SKM-1 (cell line): Measurements from ENCODE around the gene SRRM2.

Source experiments
- DNase-seq: peaks from one replicate; lab custom pipeline; 2025; ENCODE audit not compliant: unreplicated experiment; lab: John Stamatoyannopoulos, UW

The SRRM2 gene

DNA sequence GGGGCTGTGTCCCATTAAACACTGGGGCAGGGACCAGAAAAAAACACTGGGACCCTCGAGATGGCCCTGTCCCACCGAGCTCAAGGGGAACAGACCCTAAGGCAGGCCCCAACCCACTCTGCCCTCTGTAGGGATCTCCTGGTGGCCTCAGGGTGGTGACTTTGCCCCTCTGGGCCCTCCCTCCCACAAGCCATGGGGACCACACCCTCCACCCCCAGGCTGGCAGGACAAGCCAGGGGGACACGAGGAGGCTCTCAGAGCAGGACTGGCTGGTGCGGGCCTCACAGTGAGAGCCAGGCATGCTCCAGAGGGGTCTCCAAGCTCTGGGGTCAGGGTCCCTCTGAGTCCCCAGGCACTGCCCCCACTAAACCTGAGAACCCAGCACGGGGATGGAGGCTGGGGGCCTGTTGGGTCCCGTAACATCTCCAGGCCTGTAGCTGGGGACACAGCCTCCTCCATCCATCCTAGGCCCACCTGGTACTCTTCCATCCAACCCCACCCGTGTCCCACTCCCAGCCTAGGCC, 14.5 kb upstream of the SRRM2 start:
- DNase-seq: no peak

DNA sequence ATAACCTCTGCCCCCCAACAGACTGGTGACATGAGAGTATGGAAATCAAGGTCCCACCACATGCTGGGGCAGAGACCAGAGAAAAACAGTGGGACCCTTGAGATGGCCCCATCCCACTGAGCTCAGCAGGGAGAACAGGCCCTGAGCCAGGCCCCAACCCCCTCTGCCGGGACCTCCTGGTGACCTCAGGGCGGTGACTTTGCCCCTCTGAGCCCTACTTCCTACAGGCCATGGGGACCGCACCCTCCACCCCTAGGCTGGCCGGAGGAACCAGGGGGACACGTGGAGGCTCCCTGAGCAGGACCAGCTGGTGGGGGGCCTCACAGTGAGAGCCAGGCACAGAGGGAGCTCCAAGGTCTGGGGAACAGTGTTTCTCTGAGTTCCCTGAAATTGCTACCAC, 13.8 kb upstream of the SRRM2 start:
- DNase-seq: no peak

DNA sequence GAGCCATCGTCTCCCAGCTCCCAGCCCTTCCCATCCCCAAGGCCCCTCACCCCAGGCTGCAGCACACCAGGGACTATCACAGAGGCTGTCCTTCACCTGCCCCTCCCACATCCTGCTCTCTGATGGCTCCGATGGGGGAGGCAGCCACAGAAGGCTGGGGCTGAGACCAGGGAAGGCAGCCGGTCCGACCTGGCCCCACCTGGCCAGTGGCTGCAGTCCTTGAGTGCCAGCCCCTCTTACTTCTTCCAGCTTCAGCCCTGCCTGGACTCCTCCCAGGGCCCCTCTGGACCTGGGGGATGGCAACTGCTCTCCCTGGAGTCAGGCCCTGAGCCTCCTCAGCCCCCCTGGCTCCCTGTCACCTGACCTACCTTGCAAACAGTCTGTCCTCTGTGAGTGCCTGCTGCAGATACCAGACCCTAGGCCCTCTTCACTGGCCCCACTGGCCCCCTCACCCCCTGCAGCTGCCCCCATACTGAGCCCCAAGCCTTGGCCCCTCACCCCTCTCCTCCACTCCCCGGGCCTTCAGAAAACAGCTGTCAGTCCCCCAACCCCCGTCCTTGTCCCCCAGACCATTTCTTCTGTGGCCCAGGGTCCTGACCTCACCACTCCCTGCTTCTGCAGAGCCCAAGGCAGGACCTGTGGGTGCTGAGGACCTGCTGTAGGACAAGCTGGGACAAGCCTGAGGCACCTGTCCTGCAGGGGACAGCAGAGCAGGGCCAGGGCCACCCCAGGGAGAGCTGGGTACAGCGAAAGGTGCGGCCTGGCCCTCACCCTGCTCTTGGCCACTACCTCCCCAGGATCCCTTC, 12.6 kb upstream of the SRRM2 start:
- DNase-seq: no peak

DNA sequence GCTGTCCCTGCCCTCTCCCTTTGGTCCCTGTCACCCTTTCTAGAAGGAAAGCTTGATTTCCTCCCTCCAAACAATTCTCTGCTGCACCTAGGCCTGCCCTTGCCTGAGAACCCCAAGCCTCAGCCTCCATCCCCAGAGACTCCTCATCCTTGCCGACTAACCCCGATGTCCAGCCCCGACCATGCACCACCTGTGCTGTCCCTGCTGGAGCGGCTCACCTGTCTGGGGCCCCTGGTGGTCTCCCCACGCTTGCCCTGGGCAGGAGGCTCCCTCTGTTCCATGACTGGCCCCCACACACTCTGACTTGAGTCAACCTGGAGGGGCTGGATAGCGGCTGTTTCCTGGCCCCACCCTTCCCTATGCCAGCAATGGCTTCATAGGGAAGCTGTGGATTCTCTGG, 12.0 kb upstream of the SRRM2 start:
- DNase-seq: no peak

DNA sequence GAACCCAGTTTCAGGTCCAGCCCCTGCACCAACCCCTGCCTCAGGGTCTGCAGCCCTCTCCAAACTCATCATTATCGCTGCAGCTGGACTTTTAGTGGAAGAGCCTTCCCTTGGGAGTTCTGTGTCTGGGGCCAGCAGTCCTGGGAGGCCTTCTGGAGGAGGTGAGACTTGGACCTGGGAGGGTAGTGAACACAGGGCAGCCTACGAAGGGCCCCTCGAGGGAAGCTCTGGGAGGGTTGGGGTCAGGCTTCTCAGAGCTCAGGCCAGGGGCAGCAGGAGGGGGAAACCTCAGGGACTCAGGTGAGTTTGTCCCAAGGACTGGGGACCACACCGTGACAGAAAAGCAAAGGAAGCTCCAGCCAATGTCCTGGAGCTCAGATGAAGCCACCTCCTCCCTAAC, 11.3 kb upstream of the SRRM2 start:
- DNase-seq: no peak

DNA sequence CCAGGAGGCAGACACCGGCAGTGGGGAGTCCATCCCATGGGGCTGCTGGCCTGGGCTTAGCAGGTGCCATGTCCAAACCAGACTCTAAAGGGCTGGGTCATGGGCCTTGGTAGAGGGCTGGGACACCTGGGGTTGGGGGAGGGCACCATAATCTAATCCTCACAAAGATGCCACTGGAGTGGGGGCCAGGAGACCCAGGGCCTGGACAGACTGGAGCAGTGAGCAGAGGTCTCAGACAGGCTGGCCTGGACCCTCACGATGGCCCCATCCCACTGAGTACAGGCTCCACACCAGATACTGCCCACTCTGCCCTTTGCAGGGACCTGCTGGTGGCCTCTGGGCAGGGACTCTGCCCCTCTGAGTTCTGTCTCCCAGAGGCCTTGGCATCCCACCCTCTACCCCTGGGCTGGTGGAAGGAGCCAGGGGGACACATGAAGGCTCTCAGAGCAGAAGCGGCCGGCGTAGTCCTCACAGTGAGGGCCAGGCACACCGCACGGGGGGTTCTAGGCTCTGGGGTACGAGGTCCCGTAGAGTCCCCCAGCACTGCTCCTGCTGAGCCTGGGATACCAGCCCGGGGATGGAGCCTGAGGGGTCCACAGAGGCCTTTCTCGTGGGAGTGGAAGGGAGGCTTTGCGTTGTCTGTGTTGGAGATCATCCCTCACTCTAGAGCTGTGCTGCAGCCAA, 10.0 kb upstream of the SRRM2 start:
- no peak for DNase-seq

DNA sequence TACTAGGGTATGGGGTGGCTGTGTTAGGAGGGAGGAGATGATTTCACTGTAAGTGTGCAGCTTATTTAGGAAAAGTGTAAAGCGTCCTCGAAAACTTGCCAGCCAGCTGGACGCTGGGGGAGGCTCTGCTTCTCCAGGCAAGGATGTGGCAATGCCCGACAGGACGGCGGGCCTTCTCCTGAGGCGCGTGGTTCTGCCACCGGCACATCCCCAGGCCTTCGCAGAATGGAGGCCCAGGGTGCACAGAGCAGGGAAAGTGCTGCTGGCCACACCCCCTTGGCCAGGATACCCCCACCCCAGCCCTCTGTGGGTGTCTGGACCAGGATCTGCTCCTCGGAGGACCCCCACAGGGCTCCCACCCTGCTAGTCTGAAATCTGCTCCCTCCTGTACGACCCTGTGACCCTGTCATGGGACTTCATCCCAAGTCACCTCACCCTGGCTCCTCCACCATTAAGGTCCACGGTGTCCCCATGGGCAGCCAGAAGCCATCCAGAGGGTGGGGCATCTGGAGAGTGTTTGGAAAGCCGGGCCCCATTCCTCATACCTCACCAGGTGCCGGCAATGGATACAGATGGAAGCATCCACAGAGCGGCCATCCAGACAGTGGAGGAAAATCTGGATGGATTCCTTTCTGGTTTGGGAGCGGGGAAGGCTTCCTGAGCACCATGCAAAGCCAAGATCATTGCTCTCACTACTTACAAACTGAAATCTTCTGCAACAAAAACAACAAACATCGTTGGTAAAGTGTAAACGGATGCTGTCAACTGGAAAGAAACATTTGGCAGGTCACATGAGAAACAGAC, 9.2 kb upstream of the SRRM2 start:
- DNase-seq: no peak

DNA sequence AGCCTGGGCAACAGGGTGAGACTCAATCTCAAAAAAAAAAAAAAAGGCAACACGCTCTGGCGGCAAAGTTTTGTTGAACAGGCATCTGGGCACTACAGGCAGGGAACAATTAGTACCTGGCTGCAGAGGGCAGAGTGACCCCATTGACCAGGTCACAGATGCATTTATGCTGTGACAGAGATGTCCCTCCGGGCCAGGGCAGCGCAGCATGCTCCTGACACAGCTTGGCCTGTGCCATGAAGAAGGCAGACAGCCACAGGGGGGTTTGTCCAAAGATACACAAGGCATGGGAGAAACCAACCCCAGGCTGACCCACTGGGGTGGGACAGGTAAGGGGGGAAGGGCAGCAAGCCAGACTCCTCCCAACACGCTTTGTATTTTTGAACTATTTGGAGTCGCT, 7.7 kb upstream of the SRRM2 start:
- no peak for DNase-seq

DNA sequence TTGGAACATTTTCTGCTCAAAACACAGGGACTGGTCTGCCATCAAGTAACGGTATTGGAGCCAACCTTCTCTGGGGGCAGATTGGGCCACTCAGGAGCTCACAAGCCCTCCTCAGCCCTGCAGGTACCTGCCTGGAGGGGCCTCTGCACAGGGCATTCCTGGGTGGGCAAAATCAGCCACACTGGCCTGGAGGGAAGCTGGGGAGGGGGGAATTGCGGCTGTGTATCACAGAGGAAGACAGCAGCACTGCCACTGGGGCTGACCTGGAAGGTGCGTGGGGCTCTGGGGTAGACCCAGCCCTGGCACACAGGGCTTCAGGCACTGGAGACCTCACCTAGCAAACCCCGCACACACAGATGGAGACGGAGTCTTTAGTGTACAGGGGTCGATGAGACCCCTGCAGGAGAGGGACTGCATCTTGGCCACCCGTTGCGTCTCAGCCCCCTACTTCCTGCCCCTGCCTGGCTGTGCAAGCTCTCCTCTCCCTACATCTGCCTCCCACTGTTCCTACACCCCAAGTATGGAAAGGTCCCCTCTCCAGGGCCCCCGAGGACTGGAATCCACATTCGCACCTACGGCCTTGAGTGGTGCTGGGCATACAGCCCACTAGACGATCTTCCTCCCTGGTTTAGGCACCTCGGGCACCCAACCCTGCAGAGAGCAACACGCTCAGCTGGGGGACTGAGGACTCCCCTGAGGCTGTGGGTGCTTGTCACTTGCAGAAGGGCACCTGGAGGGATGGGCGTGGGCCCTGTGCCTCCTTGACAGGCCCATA, 7.1 kb upstream of the SRRM2 start:
- no peak for DNase-seq

DNA sequence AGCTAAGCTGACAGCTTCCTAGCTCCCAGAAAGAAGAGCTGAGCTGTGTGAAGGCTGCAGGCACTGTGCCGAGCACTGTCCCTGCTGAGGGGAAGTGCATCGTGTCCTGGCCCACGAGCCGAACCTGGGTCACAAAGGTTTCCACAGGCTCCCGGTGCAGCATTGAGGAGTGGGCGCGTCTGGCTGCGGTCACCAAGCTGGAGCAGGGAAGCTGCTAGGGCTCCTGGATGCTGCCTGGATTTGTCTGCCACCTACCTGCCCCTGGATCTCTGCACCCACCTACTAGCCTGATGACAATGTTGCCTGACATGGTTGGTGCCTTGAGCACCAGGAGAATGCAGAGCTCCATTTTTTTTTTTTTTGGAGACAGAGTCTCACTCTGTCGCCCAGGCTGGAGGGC, 6.5 kb upstream of the SRRM2 start:
- no peak for DNase-seq

DNA sequence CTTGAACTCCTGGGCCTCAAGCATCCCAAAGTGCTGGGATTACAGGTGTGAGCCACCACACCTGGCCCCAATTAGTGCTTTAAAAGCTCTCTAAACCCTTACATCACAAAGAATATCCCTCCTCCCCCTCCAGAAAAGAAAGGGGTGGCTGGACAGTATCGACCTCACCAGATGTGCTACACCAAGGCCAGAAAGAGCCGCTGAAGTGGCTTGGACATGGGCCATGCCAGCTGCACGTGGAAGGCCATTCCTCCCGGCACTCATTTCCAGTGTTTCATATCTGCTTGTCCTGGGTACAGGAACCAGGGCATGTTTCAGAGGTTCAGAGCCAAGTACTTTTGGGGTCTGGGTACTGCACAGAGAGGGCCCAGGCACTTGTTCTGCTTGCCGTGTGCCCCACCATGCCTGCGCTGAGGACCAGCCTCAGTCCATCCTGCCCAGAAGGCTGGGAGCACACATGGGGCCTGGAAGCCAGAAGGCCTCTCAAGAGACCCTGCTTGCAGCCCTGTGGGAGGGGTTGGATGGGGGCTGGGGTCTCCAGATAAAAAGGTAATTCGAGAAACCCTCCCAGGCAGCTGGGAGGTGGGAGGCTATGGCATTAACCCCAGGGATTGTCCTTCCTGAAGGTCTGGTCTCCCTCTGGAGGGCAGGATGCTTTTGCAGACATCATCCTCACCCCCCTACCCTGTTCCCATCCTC, 3.5 kb upstream of the SRRM2 start:
- DNase-seq: no peak

DNA sequence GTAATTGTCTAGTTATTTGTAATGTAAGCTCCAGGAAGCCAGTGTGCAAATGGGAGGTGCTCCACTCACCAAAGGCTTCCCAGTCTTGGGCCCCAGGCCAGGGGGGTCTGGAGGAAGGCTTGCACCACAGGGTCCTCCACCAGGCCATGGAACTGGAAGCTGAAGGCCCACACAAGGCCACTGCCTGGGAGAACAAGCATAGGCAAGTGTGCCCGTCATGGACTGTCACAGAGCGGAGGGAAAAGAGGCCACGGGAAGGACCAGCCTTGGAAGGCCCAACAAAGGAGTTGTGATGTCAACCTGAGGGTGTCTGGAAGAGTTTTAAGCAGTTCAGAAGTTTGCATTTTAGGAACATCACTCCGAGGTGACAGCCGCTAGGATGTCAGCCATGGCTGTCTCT, 3.0 kb upstream of the SRRM2 start:
- DNase-seq: no peak

DNA sequence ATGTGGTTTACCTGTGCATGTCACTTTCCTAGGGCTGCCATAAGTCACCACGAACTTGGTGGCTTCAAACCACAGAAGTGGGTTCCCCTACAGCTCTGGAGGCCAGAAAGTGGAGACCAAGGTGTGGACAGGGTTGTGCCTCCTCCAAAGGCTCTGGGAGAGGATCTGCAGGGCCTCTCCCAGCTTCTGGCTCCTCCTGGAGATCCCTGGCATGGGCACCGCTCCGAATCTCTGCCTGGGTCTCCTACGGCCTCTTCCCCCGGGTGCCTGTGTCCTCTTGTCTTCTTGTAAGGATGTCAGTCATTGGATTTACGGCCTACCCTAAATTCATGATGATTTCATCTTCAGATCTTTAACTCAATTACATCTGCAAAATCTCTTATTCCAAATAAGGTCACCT, 2.5 kb upstream of the SRRM2 start:
- DNase-seq: no peak

DNA sequence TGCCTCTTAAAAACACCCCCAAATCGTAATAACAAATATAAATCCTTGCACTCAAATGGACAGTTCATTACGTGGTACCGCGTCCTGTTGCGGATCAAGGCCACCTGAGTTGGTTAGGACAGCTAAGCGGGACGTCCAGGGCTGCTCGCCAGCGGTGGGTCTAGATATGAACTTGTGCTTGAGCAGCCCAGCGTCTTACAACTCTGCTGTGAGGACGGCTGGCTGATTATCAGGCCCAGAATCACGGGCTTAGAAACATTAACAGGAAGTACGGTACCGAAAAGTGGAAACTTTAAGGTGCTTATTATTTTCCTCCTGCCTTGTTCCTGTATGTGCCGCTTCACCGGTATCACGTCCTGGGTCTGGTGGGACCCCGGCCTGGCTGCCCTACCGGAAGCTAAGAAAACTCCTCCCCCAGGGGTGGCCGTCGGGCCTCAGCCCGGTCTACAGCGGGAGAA, 832 bp upstream of the SRRM2 start:
- DNase-seq: peak; percentile 50

DNA sequence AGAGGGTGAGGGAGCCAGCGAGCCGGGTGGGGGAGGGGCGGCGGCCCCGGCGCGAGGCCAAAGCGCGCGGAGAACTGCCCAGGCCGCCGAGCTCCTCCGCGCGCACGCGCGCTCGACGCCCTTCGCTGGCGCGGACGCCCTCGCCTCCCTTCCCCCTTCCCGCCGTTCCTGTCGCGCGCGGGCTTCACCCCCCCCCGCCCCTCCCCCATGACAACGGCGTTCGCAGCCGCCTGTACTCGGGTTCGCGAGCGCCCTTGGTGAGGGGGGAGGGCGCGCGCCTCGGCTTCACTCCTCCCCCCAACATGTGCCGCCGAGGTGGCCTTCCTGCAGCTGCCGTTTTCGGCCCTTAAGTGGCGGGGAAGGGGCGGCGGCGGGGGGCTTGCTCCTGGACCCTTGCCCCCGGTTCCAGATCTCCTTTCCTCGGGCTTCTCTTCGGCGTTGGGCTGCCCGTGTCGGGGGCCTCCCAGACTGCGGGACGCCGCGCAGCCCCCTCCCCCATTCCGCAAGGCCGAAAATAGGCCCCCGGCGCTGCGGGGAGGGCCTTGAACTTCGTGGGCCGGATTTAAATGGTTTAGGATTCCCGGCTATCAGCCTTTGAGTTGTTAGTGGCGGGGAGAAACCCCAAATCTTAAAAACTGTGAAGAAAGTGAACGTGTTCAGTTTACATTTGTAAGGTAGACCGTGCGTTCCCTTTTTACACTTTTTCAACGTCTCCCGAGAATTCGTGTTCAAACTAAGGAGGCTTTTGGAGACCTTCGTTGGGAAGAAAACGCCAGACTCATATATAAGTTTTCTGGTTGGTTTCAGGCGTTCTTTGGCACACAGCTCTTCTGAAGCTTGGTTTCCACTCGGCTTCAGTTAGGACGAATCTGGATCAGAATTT, 653 bp downstream of the SRRM2 start:
- DNase-seq: peak; percentile 76

DNA sequence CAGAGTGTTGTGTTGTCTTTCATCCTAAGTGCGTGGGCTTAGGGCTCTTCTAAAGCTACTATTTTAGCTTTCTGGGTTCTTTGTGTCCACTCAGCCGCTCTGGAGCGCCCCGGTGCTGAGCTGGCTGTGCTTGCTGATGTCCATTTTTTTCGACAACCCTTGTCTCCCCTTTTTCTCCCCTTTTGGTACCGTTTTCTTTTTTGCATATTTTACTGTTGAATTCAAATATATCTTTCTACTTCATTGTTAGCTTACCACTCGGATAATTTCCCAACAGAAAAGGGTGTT, 1.2 kb downstream of the SRRM2 start:
- no peak for DNase-seq

DNA sequence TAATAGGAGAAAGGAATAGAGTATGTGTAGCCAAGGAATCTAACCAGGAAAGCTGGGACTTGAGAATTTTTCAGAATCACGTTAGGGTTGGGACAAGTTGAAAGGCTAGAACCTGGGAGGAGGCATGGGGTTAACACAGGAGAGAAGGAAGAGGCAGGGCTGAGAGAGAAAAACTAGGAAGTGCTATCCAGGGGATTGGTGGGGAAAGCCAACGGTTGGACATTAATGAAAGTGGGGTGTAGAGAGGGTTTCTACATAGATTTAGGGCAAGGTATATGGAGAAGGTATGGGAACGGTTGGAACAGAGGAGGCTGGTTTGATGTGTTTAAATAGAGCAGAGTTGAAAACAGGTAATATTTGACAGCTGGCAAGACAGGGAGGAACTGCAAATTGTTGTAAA, 2.7 kb downstream of the SRRM2 start:
- no peak for DNase-seq

DNA sequence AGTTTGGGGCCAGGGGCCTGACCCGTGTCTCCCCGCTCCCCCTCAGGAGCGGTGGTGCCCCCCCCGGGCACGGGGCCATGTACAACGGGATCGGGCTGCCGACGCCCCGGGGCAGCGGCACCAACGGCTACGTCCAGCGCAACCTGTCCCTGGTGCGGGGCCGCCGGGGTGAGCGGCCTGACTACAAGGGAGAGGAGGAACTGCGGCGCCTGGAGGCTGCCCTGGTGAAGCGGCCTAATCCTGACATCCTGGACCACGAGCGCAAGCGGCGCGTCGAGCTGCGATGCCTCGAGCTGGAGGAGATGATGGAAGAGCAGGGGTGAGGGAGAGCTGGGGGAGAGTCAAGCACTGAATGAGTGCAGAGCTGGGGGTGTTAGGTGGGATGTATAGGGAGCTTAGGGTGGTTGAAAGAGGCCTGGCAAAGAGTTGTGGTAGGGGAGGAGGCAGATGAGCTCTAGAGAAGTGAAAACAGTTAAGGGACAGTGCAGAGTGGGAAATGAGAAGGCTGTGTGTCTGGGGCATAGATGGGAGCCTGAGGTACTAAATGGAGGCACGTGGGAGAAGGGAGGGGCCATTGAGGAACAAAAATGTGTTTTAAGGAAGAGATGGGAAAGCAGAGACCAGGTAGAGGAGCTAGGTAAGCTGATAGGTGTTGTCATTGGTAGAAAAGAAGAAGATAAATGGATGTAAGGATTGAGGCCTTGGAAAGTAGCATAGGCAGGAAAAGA, 4.0 kb downstream of the SRRM2 start:
- no peak for DNase-seq

DNA sequence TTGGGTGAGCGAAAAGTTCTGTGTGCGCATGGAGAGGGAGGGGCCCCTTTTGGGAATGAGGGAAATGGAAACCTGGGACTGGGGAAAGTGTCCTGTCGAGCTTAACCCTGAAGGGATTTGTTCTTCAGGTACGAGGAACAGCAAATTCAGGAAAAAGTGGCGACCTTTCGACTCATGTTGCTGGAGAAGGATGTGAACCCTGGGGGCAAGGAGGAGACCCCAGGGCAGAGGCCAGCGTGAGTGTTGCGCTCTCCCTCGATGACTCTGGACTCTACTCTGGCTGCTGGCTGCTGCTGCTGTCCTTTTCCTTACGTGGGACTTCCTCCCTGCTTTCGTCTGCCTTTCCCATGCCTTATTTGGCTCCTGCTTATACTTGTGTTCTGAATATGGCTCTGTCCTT, 4.9 kb downstream of the SRRM2 start:
- no peak for DNase-seq
